ENCODE results near the gene RGS6.

The RGS6 gene

DNA sequence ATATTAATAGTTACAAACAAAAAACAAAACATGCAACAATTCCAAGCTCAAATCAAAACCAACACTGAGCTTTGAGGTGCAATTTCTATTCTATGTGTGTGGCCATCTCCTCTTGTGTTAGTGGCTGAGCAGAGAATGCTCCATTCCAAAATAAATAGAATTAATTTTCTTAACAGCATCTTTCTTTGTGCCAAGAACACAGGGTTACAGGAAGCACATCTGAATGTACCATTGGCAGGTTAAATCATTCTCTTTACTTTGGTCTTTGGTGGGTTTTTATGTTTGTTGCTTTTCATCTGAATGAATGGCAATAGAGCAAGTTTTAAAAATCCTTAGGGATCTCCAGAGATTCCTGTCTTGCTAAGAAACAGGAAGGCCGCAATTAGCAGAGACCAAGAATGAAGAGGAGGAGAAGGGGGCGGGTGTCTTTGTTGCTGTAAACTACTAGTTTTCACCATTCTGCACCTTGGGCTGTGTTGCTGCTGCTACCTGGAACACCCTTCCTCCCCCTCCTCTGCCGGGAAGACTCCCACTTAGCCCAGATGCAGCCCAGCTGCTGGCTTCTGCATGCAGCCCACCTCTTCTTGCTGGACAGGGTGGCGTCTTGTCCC, 165.0 kb downstream of the RGS6 start:
- TF ChIP-seq POLR2A (IDR thresholded peaks at IDR 0.05; ENCODE audit: low read depth, low read length): no peak
- DNase-seq (ENCODE audit: insufficient read length, low spot score): no peak
- FAIRE-seq: no peak

DNA sequence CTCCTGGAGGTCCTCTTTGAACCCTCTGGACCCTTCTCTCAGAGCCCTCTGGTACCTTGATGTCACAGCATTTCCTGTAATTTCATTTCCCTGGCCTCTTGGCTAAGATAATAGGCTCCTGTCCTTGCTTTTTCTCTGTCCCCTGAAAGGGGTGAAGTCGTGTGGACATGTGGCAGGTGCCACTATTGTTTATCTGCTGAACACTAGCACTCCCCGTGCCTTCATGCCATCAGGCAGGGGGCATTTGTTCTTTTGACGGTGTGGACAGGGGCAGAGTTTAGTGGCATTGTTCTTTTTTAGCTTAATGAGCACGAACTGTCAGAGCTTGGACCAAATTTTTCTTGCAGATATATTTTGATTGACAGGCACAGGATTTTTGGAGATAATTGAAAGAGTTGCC, 166.0 kb downstream of the RGS6 start:
- FAIRE-seq (no peak), DNase-seq (ENCODE audit: insufficient read length, low spot score) (no peak)
- TF ChIP-seq POLR2A (IDR thresholded peaks at IDR 0.05; ENCODE audit: low read depth, low read length): no peak

DNA sequence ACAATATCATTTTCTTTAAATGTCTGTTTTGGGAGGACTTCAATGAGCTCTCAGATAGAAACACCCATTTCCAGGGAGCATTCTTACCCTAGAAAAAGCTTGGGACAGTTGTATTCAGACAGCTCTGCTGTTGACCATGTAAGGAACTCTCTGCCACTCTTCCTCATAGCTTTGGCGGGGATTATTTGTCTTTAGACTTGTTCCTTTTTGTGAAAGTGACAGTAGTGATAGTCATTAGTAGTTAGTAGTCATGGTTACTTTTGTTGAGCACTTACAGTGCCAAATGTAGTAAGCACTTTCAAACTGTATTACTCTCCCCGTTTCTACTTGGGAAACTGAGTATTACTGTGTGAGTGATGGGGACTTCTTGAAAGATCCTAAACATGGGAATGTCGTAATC, 167.3 kb downstream of the RGS6 start:
- FAIRE-seq: no peak

DNA sequence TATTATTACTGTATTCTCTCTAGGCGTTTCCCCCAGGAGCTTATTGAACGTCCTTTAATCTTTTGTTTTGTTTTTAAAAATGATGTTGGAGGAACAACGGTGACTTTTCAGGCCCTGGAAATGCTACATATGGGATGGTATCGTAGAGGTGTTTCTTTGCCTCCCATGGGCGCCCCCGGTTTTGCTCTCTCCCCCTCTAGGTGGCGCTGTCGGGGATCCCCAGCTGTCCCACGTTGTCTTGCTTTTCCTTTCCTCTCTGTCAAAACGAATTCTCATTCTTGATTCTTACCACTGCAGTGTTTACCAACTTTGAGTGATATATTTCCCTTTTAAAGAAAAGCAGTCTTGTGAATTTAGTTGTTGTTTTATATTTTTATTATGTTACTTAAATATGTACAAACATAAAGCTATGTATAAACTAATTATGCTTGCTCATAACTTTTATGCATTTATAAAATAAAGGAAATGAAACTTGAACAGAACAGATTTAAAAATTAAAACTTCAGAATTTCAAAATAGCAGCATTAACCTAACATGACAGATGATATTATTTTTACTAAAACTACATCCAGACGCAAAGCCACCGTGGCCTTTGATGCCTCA, 171.9 kb downstream of the RGS6 start:
- peak; percentile 15 for DNase-seq (ENCODE audit: insufficient read length, low spot score)
- no peak for FAIRE-seq
- TF ChIP-seq POLR2A (IDR thresholded peaks at IDR 0.05; ENCODE audit: low read depth, low read length): no peak

More for the DNA sequence above, 167.3 kb downstream of the RGS6 start:
- DNase-seq (ENCODE audit: insufficient read length, low spot score): no peak
- no peak for TF ChIP-seq POLR2A (IDR thresholded peaks at IDR 0.05; ENCODE audit: low read depth, low read length)

DNA sequence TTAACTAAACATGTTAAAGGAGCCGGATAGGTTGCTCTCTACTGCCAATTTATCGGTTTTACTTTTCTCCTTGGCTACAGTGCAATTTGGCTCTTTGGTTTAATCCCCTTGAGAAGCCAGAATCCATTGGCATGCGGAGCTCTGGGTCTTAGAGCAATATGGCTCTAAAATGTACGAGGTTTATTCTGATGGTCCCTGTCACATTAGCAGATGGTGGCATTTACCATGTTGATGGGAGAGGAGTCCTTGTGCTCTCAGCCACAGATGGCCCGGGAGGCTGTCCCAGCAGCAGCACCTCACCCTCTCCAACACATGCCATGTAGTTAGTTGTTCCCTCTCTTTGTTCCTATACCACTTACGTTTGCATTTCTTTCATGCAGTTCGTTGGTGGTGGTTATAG, 179.7 kb downstream of the RGS6 start:
- no peak for DNase-seq (ENCODE audit: insufficient read length, low spot score)
- TF ChIP-seq POLR2A (IDR thresholded peaks at IDR 0.05; ENCODE audit: low read depth, low read length): no peak
- no peak for FAIRE-seq

DNA sequence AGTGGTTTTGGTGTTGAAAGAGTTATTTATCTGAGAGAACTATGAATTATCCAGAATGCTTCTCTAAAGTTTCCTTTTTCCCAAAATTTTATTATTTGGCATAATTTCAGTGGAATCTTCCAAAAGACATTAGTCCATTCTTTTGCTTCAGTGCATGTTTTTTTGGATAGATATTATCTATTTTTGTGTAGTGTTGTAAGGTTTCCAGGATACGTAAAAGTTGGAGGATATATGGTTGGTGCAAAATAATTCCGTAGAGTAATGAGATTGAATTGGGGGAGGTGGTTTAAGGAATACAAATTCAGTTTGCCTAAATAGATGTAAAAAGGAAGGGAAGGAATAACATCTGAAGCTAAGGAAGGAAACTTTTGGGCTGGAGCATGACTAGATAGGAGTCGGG, 186.6 kb downstream of the RGS6 start:
- DNase-seq (ENCODE audit: insufficient read length, low spot score) (no peak), FAIRE-seq (no peak)
- no peak for TF ChIP-seq POLR2A (IDR thresholded peaks at IDR 0.05; ENCODE audit: low read depth, low read length)

DNA sequence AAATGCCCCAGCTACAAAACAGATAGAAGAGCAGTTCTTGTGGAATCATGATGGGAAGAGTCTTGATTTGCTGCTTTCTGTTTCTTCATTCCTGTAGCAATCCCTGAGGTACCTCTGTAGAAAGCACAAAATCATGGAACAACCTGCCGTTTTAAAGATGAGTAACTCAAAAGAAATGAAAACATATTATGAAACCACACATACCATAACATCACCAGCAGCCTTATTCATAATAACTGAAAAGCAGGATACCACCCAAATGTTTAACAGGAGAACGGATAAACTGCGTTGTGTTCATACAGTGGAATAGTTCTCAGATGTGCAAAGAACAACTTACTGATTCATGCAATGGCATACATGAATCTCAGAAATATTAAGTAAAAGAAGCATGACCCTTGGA, 188.1 kb downstream of the RGS6 start:
- DNase-seq (ENCODE audit: insufficient read length, low spot score): no peak
- FAIRE-seq: no peak
- TF ChIP-seq POLR2A (IDR thresholded peaks at IDR 0.05; ENCODE audit: low read depth, low read length): no peak

DNA sequence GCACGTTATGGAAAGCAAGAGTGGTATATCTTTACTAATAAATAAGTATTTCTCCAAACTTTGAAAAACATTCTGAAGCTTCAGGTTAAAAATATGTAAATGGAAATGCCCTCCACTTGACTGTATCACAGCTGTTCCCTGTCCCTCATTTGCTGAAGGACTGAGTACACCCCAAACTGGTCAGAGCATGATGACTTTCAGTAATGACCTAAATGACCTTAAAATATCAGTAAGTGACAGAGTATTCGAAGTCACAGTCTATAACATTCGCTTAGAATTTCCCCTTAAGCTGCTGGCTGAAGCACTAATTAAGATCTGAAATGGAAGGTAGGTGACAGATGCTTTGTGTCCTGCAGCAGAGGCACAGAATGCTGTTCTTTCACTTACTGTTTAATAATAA, 191.5 kb downstream of the RGS6 start:
- DNase-seq (ENCODE audit: insufficient read length, low spot score) (no peak), FAIRE-seq (no peak)
- no peak for TF ChIP-seq POLR2A (IDR thresholded peaks at IDR 0.05; ENCODE audit: low read depth, low read length)

DNA sequence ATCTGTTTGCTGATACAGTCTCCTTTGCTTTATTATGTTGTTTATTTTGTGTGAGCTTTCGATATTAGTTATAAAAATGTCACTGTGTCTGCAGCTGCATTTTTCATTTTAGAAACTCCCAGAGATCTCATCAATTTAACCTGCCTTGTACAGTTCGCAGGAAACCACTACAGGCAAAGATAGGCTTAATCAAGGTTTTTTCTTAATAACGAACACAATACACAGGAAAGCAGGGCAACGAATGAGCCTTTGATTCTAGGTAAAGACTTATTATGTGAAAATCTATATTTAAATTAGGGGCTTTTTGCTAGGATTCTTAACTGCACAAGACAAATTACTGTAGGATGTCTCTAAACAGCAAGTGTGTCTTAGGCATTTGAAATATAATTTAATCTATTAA, 191.9 kb downstream of the RGS6 start:
- DNase-seq (ENCODE audit: insufficient read length, low spot score): no peak
- no peak for FAIRE-seq
- TF ChIP-seq POLR2A (IDR thresholded peaks at IDR 0.05; ENCODE audit: low read depth, low read length): no peak

DNA sequence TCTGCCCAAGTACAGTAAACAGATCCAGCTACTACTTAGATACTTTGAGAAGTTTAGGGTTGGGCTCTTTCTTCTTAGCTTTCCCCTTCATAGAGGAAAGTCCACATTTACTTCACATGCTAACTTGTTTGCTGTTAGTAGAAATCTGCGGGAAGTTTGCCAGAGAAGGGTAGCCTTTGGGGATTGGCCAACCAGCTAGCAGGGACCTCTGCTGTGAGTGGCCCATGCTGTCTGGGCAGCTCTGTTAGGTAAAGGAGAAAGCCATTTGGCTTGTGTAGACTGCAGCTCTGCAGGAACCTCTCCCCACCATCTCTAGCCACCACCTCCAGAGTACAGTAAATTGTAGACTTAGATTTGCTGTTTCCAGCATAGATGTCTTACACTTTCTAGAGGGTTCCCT, 193.9 kb downstream of the RGS6 start:
- no peak for TF ChIP-seq POLR2A (IDR thresholded peaks at IDR 0.05; ENCODE audit: low read depth, low read length)
- DNase-seq (ENCODE audit: insufficient read length, low spot score) (no peak), FAIRE-seq (no peak)

DNA sequence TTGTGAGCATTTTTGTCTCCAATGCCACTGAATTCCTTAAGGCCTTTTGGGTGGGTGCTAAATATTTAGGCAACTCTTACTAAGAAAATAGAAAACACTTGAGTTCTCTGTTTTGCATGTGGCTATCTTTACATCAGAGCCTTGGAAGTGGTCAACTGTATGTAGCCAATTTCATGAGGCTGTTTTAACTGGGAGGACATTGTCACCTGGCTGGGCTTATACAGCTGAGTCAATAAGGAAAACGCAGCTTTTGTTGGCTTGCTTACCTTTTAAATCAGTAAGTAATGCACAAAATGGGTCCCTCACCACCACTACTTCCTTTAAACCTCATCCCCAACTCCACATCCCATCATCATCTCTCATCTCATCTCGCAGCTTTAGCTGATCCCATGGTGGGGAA, 194.3 kb downstream of the RGS6 start:
- TF ChIP-seq POLR2A (IDR thresholded peaks at IDR 0.05; ENCODE audit: low read depth, low read length): no peak
- no peak for DNase-seq (ENCODE audit: insufficient read length, low spot score)
- no peak for FAIRE-seq

DNA sequence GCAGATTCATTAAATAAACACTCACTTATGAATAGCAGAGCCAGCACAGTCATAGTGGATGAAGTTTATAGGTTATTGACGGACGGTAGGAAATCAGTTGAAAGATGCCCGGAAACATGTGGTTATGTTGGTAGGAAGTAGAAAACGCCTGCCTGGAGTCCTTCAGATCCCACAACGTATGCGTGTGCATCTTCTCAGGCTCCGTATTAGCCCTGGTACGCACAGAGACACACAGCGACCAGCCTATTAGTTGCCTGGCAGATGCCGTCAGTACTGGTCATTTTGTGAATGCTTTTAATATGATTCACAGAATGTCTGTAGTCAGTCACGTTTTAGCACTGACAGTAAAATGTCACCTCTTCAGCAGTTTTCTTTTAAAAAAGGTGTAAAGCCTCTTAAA, 196.4 kb downstream of the RGS6 start:
- no peak for DNase-seq (ENCODE audit: insufficient read length, low spot score)
- FAIRE-seq: no peak
- no peak for TF ChIP-seq POLR2A (IDR thresholded peaks at IDR 0.05; ENCODE audit: low read depth, low read length)

DNA sequence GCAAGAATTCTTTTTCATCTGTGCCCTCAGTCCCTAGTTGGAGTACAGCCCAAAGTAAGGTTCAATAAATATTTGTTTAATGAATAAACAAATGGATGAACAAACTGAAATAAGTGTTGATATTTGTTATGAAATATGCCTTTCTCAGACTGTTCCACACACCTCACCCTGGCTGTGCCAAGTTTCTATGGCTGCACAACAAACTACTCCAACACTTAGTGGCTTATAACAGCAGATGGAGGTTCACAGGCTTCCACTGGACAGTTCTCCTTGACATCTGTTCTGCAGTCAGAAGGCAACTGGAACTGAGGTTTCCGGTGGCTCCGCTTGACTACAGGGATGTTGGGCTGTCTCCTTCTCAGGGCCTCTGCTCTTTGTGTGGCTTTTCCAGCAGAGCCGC, 197.1 kb downstream of the RGS6 start:
- FAIRE-seq (no peak), DNase-seq (ENCODE audit: insufficient read length, low spot score) (no peak)
- no peak for TF ChIP-seq POLR2A (IDR thresholded peaks at IDR 0.05; ENCODE audit: low read depth, low read length)

DNA sequence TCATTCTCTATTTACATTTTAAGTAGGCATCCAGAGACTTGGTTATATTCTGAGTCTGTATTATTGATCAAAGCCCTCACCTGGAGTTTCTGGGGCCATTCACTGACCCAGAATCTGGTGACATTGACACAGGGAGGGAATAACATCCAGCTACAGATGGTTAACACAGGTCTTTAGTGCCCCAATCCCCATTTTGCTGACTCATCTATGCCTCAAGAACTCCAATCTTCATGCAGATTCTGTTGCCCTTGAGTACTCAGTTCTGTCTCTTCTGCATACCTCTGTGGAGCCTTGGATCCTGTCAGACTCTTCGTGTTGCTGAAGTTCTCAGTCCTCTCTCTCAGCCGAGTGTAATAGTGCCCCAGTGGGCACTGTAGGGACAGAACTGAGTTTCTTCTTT, 208.9 kb downstream of the RGS6 start:
- no peak for FAIRE-seq
- no peak for DNase-seq (ENCODE audit: insufficient read length, low spot score)
- no peak for TF ChIP-seq POLR2A (IDR thresholded peaks at IDR 0.05; ENCODE audit: low read depth, low read length)

DNA sequence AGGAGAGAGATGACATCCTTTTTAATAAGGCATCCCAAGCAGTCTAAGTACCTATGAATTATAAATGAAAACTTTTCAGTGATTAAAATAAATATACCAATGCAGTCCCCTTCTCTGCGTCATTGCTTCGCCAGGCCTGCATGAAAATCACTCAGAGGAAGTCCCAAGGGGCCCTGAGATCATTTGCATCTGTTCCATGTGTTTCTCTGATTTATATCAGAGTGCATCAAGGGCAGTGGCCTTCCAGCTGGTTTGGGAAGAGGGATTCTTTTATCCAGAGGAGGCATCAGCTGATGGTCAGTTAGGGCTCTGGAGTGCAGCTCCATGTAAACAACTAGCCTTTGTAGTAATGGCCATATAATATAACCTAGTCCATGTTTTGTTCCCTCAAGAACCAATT, 210.1 kb downstream of the RGS6 start:
- DNase-seq (ENCODE audit: insufficient read length, low spot score) (no peak), FAIRE-seq (no peak)
- no peak for TF ChIP-seq POLR2A (IDR thresholded peaks at IDR 0.05; ENCODE audit: low read depth, low read length)

DNA sequence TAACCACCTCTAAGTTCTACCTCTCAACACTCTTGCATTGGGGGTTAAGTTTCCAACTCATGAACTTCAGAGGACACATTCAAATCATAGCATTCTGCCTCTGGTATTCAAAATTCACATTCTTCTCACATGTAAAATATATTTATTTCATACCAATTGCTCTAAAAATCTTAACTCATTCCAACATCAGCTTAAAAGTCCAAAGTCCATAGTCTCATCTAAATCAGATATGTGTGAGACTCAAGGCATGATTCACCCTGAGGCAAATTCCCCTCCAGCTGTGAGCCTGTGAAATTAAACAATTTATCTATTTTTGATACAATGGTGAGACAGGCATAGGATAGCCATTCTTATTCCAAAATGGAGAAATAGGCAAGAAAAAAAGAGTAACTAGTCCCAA, 214.0 kb downstream of the RGS6 start:
- no peak for DNase-seq (ENCODE audit: insufficient read length, low spot score)
- no peak for FAIRE-seq
- TF ChIP-seq POLR2A (IDR thresholded peaks at IDR 0.05; ENCODE audit: low read depth, low read length): no peak
